Measurements from ENCODE around the gene ACSM6.

The ACSM6 gene

DNA sequence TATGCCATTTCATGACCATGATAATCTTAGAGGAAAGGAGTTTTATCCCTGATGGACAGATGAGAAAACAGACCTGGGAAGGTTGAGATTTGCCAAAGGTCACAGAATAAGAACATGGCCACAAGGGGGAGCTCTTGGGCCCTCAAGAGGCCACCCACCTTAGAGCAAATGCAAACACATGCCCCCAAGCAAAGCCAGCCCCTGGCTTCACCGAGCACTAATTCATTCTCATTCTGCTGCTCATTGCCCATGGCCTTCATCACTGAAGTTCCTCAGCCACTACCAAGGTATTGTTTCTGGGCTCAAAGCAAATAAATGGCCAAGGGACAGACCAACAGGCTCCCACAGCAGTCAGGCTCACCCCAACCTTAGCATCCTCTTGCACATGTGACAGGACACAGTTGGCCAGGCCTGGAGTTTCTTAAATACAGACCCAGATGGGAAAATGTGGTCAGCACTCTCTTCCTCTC lies 52.6 kb downstream of the ACSM6 start:
- ATAC-seq, result peak; percentile 77
- TF ChIP-seq CSDC2 (CRISPR knock-in tag; IDR thresholded peaks at IDR 0.05) (0 out of 2 replicates have a peak, but pooled peaks have one; percentile 69), SNAI2 (CRISPR knock-in tag; IDR thresholded peaks at IDR 0.05) (0 out of 2 replicates have a peak, but pooled peaks have one; percentile 17), ZNF8 (CRISPR knock-in tag; IDR thresholded peaks at IDR 0.05) (no peak)

DNA sequence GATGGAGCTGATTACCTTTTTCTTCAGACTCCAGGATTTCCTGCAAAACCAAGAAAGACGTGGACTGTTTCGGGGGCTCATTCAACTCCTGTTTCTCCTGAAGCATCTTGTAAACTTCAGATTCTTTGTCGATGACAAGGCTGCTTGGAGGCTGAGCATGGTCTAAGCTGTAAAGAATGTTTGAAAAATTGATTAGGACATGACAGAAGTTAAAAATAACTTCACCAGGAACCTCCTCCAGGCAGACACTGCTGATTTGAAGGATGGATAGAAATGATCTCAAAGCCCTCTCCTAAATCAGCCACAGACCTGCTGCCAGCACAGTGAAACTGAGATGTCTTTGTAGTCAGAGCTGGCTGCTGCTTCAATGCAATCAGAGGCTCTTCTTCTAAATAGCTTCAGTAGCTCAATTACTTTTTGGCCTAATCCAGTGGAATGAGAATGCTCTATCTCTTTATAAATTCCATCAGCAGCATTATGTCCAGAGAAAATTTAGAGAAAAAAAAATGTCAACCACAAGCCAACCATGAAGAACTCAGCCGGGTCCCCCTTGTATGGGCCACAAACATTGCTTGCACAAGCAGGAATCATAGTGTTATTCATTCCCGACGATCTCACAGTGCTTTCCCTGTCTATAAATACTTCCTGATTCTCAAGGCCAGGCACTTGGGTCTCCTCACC lies 53.3 kb downstream of the ACSM6 start:
- TF ChIP-seq TCF4 (CRISPR knock-in tag; IDR thresholded peaks at IDR 0.05; ENCODE audit: borderline replicate concordance) (no peak), ZC3H10 (CRISPR knock-in tag; IDR thresholded peaks at IDR 0.05) (no peak), ISL1 (CRISPR knock-in tag; IDR thresholded peaks at IDR 0.05) (peak; percentile 51)
- TF ChIP-seq, protein P1, sequence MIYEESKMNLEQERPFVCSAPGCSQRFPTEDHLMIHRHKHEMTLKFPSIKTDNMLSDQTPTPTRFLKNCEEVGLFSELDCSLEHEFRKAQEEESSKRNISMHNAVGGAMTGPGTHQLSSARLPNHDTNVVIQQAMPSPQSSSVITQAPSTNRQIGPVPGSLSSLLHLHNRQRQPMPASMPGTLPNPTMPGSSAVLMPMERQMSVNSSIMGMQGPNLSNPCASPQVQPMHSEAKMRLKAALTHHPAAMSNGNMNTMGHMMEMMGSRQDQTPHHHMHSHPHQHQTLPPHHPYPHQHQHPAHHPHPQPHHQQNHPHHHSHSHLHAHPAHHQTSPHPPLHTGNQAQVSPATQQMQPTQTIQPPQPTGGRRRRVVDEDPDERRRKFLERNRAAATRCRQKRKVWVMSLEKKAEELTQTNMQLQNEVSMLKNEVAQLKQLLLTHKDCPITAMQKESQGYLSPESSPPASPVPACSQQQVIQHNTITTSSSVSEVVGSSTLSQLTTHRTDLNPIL (CRISPR knock-in tag; IDR thresholded peaks at IDR 0.05; ENCODE audit: low read depth), result peak; percentile 60
- ATAC-seq, result peak; percentile 82

DNA sequence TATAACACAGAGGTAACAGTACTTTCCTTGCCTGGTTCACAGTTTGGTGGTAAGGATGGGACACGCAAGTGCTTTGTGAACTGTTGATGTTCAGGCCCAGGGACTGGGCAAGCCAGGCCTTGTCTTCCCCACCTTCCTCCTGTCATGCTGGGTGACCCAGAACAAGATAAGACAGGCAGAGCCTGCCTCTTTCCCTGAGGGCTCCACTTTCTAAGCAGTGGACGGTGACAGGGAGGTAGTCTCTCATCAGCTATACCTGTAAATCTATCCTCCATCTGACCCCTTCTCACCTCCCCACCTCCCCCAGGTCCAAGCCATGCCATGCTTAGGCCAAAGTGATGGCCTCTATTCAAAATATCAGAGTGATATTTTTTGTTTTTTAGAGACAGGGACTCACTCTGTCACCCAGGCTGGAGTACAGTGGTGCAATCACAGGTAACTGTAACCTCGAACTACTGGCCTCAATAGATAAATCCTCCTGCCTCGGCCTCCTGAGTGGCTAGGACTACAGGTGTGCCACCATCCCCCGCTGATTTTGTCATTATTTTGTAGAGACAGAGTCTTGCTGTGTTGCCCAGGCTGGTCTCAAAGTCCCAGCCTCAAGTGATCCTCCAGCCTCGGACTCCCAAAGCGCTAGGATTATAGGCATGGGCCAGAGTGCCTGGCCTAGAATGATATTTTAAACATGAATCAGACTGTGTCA lies 54.0 kb downstream of the ACSM6 start:
- TF ChIP-seq ISL1 (CRISPR knock-in tag; IDR thresholded peaks at IDR 0.05) (no peak), ZNF565 (CRISPR knock-in tag; conservative IDR thresholded peaks at IDR 0.05; ENCODE audit: low read depth) (no peak), BACH2 (CRISPR knock-in tag; IDR thresholded peaks at IDR 0.05; ENCODE audit: borderline replicate concordance) (no peak), TOX (CRISPR knock-in tag; IDR thresholded peaks at IDR 0.05; ENCODE audit: borderline replicate concordance) (no peak)
- TF ChIP-seq, protein P1 (CRISPR knock-in tag; IDR thresholded peaks at IDR 0.05; ENCODE audit: low read depth), result no peak
- TF ChIP-seq, protein P2, sequence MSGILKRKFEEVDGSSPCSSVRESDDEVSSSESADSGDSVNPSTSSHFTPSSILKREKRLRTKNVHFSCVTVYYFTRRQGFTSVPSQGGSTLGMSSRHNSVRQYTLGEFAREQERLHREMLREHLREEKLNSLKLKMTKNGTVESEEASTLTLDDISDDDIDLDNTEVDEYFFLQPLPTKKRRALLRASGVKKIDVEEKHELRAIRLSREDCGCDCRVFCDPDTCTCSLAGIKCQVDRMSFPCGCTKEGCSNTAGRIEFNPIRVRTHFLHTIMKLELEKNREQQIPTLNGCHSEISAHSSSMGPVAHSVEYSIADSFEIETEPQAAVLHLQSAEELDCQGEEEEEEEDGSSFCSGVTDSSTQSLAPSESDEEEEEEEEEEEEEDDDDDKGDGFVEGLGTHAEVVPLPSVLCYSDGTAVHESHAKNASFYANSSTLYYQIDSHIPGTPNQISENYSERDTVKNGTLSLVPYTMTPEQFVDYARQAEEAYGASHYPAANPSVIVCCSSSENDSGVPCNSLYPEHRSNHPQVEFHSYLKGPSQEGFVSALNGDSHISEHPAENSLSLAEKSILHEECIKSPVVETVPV (CRISPR knock-in tag; IDR thresholded peaks at IDR 0.05), result no peak
- peak; percentile 4; the same call in 2 of the 3 replicates for ATAC-seq

DNA sequence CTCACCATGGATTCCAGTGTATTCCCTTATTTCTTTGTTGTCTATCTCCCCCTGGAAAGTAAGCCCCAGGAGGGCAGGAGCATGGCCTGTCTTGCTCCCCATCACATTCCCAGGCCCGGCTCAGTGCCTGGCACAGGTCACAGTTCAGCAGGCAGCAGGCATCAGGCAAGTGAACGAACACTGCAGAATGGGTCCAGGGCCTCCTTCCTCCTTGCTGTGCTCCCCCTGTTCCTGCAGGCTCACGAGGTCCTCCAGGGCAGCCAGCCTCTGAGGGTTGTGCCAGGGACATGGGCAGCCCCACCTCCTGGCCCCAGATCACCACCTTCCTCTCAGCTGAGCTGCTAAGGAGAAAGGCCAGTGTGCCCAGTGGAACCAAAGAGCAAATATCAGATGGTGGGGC lies 55.0 kb downstream of the ACSM6 start:
- ATAC-seq, result no peak
- TF ChIP-seq ZFP3 (CRISPR knock-in tag; IDR thresholded peaks at IDR 0.05) (no peak), CSDC2 (CRISPR knock-in tag; IDR thresholded peaks at IDR 0.05) (no peak), ARNTL (CRISPR knock-in tag; IDR thresholded peaks at IDR 0.05; ENCODE audit: borderline replicate concordance, low read depth) (no peak), ZNF8 (CRISPR knock-in tag; IDR thresholded peaks at IDR 0.05) (no peak), GLIS3 (CRISPR knock-in tag; IDR thresholded peaks at IDR 0.05) (no peak), RARB (CRISPR knock-in tag; IDR thresholded peaks at IDR 0.05) (no peak), TOX (CRISPR knock-in tag; IDR thresholded peaks at IDR 0.05; ENCODE audit: borderline replicate concordance) (no peak), ISL1 (CRISPR knock-in tag; IDR thresholded peaks at IDR 0.05) (no peak)
- TF ChIP-seq, protein P2 (CRISPR knock-in tag; IDR thresholded peaks at IDR 0.05), result no peak

DNA sequence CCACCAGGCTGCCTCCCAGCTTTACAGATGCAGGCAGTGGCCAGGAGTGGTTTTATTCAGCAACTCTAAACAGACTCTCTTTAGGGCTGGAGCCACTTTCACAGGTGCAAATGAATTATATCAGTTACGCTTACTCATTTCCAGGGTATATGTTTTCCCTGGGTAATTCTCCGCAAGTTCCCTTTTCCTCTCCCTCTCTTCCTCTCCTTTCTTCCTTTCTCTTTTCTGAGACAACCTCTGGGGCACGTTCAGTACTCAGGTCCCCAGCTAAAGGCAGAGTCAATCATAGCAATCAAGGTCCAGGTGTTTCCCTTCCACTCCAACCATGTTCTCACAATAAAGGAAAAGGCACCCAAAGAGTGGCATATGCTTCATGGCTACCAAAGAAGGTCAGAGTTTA lies 55.4 kb downstream of the ACSM6 start:
- ATAC-seq, result no peak
- TF ChIP-seq ZNF8 (CRISPR knock-in tag; IDR thresholded peaks at IDR 0.05) (no peak), ESRRG (CRISPR knock-in tag; IDR thresholded peaks at IDR 0.05) (no peak), ZNF70 (CRISPR knock-in tag; IDR thresholded peaks at IDR 0.05) (no peak), ISL1 (CRISPR knock-in tag; IDR thresholded peaks at IDR 0.05) (no peak), BACH2 (CRISPR knock-in tag; IDR thresholded peaks at IDR 0.05; ENCODE audit: borderline replicate concordance) (no peak), RARB (CRISPR knock-in tag; IDR thresholded peaks at IDR 0.05) (no peak), ZFP30 (CRISPR knock-in tag; IDR thresholded peaks at IDR 0.05) (no peak)
- TF ChIP-seq, protein P3, sequence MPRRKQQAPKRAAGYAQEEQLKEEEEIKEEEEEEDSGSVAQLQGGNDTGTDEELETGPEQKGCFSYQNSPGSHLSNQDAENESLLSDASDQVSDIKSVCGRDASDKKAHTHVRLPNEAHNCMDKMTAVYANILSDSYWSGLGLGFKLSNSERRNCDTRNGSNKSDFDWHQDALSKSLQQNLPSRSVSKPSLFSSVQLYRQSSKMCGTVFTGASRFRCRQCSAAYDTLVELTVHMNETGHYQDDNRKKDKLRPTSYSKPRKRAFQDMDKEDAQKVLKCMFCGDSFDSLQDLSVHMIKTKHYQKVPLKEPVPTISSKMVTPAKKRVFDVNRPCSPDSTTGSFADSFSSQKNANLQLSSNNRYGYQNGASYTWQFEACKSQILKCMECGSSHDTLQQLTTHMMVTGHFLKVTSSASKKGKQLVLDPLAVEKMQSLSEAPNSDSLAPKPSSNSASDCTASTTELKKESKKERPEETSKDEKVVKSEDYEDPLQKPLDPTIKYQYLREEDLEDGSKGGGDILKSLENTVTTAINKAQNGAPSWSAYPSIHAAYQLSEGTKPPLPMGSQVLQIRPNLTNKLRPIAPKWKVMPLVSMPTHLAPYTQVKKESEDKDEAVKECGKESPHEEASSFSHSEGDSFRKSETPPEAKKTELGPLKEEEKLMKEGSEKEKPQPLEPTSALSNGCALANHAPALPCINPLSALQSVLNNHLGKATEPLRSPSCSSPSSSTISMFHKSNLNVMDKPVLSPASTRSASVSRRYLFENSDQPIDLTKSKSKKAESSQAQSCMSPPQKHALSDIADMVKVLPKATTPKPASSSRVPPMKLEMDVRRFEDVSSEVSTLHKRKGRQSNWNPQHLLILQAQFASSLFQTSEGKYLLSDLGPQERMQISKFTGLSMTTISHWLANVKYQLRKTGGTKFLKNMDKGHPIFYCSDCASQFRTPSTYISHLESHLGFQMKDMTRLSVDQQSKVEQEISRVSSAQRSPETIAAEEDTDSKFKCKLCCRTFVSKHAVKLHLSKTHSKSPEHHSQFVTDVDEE (CRISPR knock-in tag; IDR thresholded peaks at IDR 0.05), result no peak
- TF ChIP-seq, protein P4, sequence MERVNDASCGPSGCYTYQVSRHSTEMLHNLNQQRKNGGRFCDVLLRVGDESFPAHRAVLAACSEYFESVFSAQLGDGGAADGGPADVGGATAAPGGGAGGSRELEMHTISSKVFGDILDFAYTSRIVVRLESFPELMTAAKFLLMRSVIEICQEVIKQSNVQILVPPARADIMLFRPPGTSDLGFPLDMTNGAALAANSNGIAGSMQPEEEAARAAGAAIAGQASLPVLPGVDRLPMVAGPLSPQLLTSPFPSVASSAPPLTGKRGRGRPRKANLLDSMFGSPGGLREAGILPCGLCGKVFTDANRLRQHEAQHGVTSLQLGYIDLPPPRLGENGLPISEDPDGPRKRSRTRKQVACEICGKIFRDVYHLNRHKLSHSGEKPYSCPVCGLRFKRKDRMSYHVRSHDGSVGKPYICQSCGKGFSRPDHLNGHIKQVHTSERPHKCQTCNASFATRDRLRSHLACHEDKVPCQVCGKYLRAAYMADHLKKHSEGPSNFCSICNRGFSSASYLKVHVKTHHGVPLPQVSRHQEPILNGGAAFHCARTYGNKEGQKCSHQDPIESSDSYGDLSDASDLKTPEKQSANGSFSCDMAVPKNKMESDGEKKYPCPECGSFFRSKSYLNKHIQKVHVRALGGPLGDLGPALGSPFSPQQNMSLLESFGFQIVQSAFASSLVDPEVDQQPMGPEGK (CRISPR knock-in tag; IDR thresholded peaks at IDR 0.05; ENCODE audit: borderline replicate concordance), result no peak
- TF ChIP-seq, protein P1 (CRISPR knock-in tag; IDR thresholded peaks at IDR 0.05; ENCODE audit: low read depth), result no peak
